HL-60 (cell line): Measurements from ENCODE around the gene STK25.

Experiments used
- GABPA ChIP-seq: IDR thresholded peaks from 2 replicates; pipeline ENCODE4 v1.6.1; 2012; ENCODE audit warnings: low read depth
- POLR2AphosphoS5 ChIP-seq: IDR thresholded peaks from 2 replicates; pipeline ENCODE4 v1.6.1; 2012; ENCODE audit warnings: low read depth
- TF ChIP-seq, protein P1 (sequence below): IDR thresholded peaks from one replicate; pipeline ENCODE4 v1.5.1; 2011; ENCODE audit warnings: low read length, control low read depth, inconsistent platforms; ENCODE audit not compliant: insufficient read depth
- TF ChIP-seq, protein P2 (sequence below): IDR thresholded peaks from 2 replicates; pipeline ENCODE4 v1.6.1; 2012; ENCODE audit warnings: low read depth; ENCODE audit not compliant: insufficient replicate concordance

DNA sequence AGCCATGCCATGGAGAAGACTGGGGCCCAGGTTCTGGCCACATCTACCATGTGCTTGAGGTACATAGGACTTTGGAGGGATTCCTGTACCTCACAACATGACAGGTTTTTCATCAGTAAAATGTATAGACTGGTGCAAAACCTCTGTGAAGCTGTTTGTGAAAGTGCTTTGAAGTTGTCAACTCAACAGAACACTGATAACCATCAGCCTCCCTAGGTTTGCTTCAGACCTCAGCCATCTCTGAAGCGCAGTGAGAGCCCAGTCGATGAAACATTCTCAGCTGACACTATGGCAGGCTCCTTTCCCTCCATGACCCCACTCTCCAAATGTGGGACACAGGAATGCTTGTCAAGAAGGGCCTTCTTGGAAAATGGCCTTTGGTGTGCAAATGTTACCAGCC lies 38.6 kb downstream of the STK25 start:
- TF ChIP-seq, protein P1, sequence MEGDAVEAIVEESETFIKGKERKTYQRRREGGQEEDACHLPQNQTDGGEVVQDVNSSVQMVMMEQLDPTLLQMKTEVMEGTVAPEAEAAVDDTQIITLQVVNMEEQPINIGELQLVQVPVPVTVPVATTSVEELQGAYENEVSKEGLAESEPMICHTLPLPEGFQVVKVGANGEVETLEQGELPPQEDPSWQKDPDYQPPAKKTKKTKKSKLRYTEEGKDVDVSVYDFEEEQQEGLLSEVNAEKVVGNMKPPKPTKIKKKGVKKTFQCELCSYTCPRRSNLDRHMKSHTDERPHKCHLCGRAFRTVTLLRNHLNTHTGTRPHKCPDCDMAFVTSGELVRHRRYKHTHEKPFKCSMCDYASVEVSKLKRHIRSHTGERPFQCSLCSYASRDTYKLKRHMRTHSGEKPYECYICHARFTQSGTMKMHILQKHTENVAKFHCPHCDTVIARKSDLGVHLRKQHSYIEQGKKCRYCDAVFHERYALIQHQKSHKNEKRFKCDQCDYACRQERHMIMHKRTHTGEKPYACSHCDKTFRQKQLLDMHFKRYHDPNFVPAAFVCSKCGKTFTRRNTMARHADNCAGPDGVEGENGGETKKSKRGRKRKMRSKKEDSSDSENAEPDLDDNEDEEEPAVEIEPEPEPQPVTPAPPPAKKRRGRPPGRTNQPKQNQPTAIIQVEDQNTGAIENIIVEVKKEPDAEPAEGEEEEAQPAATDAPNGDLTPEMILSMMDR: no peak
- no peak for TF ChIP-seq POLR2AphosphoS5
- TF ChIP-seq GABPA: no peak
- TF ChIP-seq, protein P2, sequence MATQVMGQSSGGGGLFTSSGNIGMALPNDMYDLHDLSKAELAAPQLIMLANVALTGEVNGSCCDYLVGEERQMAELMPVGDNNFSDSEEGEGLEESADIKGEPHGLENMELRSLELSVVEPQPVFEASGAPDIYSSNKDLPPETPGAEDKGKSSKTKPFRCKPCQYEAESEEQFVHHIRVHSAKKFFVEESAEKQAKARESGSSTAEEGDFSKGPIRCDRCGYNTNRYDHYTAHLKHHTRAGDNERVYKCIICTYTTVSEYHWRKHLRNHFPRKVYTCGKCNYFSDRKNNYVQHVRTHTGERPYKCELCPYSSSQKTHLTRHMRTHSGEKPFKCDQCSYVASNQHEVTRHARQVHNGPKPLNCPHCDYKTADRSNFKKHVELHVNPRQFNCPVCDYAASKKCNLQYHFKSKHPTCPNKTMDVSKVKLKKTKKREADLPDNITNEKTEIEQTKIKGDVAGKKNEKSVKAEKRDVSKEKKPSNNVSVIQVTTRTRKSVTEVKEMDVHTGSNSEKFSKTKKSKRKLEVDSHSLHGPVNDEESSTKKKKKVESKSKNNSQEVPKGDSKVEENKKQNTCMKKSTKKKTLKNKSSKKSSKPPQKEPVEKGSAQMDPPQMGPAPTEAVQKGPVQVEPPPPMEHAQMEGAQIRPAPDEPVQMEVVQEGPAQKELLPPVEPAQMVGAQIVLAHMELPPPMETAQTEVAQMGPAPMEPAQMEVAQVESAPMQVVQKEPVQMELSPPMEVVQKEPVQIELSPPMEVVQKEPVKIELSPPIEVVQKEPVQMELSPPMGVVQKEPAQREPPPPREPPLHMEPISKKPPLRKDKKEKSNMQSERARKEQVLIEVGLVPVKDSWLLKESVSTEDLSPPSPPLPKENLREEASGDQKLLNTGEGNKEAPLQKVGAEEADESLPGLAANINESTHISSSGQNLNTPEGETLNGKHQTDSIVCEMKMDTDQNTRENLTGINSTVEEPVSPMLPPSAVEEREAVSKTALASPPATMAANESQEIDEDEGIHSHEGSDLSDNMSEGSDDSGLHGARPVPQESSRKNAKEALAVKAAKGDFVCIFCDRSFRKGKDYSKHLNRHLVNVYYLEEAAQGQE: no peak
